ENCODE measurements around the gene TP53I13. TPM values are rescaled to one million over a fixed set of nuclear protein-coding genes. Genes with fewer than 3 reads are reported as not detected.

TP53I13 gene
- total and polyA plus RNA-seq, 10 of the 15 experiments (the other 5 are each of a cell fraction or from before 2014, with no cell fraction given) = 0.31 to 45.1 (median 19.5) TPM; not detected in 1

DNA sequence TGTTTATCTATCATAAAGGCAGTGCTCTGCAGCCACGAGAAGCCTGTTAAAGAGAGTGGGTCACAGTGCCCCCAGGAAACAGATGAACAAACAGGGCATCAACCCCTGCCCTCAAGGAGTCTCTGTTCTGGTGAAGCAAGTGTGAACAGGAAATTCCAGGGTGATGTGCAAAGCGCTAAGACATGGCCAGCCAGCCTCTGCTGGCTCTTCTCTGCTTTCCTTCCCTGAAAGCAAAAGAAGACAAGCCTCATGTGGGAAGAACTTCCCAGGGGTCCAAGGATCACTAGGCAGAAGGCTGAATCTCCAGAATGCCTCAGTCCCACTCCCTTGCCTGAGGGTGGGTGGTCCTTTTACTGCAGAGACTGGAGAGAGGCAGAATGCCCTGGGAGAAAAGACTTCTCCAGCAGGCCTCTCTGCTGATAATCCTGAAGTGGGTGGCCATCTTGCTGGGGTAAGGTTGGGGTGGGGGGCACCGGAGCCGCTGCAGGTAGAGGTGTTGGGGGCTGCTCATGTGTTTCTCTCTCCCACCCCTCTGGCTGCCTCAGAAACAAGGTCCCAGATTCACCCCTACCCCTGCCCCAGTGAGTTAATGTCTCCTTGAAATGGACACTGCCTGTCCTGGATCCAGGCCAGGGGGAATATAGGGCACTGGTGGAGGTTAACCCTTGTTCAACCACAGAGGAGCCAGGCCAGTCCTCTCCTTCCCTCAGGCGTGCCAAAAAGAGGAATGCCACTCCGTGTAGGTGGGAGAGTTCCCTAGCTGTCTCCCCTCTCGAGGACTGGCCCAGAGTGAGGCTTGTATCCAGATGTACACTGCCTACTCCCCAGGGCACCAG lies 26.8 kb downstream of the TP53I13 start:
- DNase-seq (ENCODE audit: low read depth, low spot score) = no peak
- ATAC-seq = no peak
- H4K20me1 ChIP-seq (ENCODE audit: control insufficient read depth, insufficient read depth) = no peaks in the 10 kb centered on the region
- H3K9me3 ChIP-seq (replicated peaks; ENCODE audit: control insufficient read depth, insufficient read depth, low read length) = no peaks in the 10 kb centered on the region
- FAIRE-seq = no peak
- 67% methylated on average over 7 of the region's 7 CpGs for WGBS (ENCODE audit: insufficient coverage, insufficient replicate concordance, low lambda C conversion rate, missing lambda C conversion rate)
- peaks cover 33% of the 10 kb centered on the region for H3K4me1 ChIP-seq (ENCODE audit: control insufficient read depth, insufficient read depth, low read length)
- H2AFZ ChIP-seq (ENCODE audit: control insufficient read depth, low read depth, low read length) = no peak overlapping the region
- BruUV-seq (replicated peaks) = no TSS peak
- H3K4me3 ChIP-seq = no peak overlapping the region
- H3K4me2 ChIP-seq (ENCODE audit: control insufficient read depth, insufficient read depth) = 0 out of 2 replicates have a peak overlapping the region, but pooled peaks have one; percentile 3
- no peak overlapping the region for H3K27ac ChIP-seq (ENCODE audit: control insufficient read depth, insufficient read depth)
- ChIA-PET RAD21 (ENCODE audit: unreplicated experiment) (interaction anchor here (1.2 kb wide), 1 partner anchor 18 kb away, joined by 4 read pairs; no protein-coding TSS in a partner anchor), POLR2A (no interaction called here), CTCF (interaction anchor here (1.6 to 5.0 kb wide), 2 partner anchors 10 to 22 kb away, joined by 6 to 64 read pairs; no protein-coding TSS in a partner anchor), SMC1A (ENCODE audit: uncharacterized antibody, unreplicated experiment) (no interaction called here)
- H3K79me2 ChIP-seq (ENCODE audit: control insufficient read depth, insufficient read depth, low read length) = no peaks in the 10 kb centered on the region
- intact Hi-C loops (cut with micrococcal nuclease; ENCODE audit: unreplicated experiment) = loop anchor here (10.0 kb wide), 1 partner anchor 231 kb away; no protein-coding TSS in a partner anchor
- in situ Hi-C loops (cut with MboI) = no loop called here
- no peak overlapping the region for H3K9ac ChIP-seq (ENCODE audit: control insufficient read depth, insufficient read depth, low read length)
- H3K36me3 ChIP-seq (ENCODE audit: control insufficient read depth in 2 of 2, insufficient read depth in 2 of 2, low read length in 1 of 2) = no peaks in the 10 kb centered on the region
- no peaks in the 10 kb centered on the region; a peak in 1 of 4 replicates for H3K27me3 ChIP-seq (replicated peaks in 1 of 2; ENCODE audit: control insufficient read depth in 2 of 2, insufficient read depth in 2 of 2, low read length in 1 of 2)
- TF ChIP-seq, protein P1, sequence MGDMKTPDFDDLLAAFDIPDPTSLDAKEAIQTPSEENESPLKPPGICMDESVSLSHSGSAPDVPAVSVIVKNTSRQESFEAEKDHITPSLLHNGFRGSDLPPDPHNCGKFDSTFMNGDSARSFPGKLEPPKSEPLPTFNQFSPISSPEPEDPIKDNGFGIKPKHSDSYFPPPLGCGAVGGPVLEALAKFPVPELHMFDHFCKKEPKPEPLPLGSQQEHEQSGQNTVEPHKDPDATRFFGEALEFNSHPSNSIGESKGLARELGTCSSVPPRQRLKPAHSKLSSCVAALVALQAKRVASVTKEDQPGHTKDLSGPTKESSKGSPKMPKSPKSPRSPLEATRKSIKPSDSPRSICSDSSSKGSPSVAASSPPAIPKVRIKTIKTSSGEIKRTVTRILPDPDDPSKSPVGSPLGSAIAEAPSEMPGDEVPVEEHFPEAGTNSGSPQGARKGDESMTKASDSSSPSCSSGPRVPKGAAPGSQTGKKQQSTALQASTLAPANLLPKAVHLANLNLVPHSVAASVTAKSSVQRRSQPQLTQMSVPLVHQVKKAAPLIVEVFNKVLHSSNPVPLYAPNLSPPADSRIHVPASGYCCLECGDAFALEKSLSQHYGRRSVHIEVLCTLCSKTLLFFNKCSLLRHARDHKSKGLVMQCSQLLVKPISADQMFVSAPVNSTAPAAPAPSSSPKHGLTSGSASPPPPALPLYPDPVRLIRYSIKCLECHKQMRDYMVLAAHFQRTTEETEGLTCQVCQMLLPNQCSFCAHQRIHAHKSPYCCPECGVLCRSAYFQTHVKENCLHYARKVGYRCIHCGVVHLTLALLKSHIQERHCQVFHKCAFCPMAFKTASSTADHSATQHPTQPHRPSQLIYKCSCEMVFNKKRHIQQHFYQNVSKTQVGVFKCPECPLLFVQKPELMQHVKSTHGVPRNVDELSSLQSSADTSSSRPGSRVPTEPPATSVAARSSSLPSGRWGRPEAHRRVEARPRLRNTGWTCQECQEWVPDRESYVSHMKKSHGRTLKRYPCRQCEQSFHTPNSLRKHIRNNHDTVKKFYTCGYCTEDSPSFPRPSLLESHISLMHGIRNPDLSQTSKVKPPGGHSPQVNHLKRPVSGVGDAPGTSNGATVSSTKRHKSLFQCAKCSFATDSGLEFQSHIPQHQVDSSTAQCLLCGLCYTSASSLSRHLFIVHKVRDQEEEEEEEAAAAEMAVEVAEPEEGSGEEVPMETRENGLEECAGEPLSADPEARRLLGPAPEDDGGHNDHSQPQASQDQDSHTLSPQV (IDR thresholded peaks at IDR 0.05) = no peak
- TF ChIP-seq ZNF24 (IDR thresholded peaks at IDR 0.05) = no peak
- no peak for TF ChIP-seq SMAD1 (IDR thresholded peaks at IDR 0.05; ENCODE audit: low read depth, partially characterized antibody)
- no peak for TF ChIP-seq CBFB (IDR thresholded peaks at IDR 0.05; ENCODE audit: low read depth)
- no peak for TF ChIP-seq NBN (IDR thresholded peaks at IDR 0.05)
- no peak for TF ChIP-seq ZNF274 (IDR thresholded peaks at IDR 0.05; ENCODE audit: insufficient read depth, insufficient read length)
- no peak for TF ChIP-seq ESRRA (IDR thresholded peaks at IDR 0.05; ENCODE audit: low read length)
- TF ChIP-seq, protein P2, sequence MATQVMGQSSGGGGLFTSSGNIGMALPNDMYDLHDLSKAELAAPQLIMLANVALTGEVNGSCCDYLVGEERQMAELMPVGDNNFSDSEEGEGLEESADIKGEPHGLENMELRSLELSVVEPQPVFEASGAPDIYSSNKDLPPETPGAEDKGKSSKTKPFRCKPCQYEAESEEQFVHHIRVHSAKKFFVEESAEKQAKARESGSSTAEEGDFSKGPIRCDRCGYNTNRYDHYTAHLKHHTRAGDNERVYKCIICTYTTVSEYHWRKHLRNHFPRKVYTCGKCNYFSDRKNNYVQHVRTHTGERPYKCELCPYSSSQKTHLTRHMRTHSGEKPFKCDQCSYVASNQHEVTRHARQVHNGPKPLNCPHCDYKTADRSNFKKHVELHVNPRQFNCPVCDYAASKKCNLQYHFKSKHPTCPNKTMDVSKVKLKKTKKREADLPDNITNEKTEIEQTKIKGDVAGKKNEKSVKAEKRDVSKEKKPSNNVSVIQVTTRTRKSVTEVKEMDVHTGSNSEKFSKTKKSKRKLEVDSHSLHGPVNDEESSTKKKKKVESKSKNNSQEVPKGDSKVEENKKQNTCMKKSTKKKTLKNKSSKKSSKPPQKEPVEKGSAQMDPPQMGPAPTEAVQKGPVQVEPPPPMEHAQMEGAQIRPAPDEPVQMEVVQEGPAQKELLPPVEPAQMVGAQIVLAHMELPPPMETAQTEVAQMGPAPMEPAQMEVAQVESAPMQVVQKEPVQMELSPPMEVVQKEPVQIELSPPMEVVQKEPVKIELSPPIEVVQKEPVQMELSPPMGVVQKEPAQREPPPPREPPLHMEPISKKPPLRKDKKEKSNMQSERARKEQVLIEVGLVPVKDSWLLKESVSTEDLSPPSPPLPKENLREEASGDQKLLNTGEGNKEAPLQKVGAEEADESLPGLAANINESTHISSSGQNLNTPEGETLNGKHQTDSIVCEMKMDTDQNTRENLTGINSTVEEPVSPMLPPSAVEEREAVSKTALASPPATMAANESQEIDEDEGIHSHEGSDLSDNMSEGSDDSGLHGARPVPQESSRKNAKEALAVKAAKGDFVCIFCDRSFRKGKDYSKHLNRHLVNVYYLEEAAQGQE (IDR thresholded peaks at IDR 0.05; ENCODE audit: low read depth, low read length) = no peak
- TF ChIP-seq ZNF207 (IDR thresholded peaks at IDR 0.05; ENCODE audit: borderline replicate concordance) = no peak
- TF ChIP-seq KLF5 (IDR thresholded peaks at IDR 0.05; ENCODE audit: partially characterized antibody) = no peak
- TF ChIP-seq NFIC (IDR thresholded peaks at IDR 0.05; ENCODE audit: low read depth, low read length) = no peak
- TF ChIP-seq DPF2 (IDR thresholded peaks at IDR 0.05) = no peak
- TF ChIP-seq, protein P3, sequence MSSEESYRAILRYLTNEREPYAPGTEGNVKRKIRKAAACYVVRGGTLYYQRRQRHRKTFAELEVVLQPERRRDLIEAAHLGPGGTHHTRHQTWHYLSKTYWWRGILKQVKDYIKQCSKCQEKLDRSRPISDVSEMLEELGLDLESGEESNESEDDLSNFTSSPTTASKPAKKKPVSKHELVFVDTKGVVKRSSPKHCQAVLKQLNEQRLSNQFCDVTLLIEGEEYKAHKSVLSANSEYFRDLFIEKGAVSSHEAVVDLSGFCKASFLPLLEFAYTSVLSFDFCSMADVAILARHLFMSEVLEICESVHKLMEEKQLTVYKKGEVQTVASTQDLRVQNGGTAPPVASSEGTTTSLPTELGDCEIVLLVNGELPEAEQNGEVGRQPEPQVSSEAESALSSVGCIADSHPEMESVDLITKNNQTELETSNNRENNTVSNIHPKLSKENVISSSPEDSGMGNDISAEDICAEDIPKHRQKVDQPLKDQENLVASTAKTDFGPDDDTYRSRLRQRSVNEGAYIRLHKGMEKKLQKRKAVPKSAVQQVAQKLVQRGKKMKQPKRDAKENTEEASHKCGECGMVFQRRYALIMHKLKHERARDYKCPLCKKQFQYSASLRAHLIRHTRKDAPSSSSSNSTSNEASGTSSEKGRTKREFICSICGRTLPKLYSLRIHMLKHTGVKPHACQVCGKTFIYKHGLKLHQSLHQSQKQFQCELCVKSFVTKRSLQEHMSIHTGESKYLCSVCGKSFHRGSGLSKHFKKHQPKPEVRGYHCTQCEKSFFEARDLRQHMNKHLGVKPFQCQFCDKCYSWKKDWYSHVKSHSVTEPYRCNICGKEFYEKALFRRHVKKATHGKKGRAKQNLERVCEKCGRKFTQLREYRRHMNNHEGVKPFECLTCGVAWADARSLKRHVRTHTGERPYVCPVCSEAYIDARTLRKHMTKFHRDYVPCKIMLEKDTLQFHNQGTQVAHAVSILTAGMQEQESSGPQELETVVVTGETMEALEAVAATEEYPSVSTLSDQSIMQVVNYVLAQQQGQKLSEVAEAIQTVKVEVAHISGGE (CRISPR knock-in tag; IDR thresholded peaks at IDR 0.05) = no peak
